AG04450 (cell line): Measurements from ENCODE around the gene ZNF366. TPM values are rescaled to one million over a fixed set of nuclear protein-coding genes. Genes with fewer than 3 reads are reported as not detected.
A peak's percentile ranks its signal among the peaks of the same experiment; 100 is the strongest.

ENCODE experiments used
- CTCF ChIA-PET: fragments of 300-600, 350-600 bp; formaldehyde crosslinking; extraction: SDS; loops from one replicate; lab custom pipeline; 2022; ENCODE audit warnings: antibody characterized with exemption, inconsistent platforms; lab: Charles Lee
- POLR2A ChIA-PET: fragments of 350-600 bp; formaldehyde crosslinking; extraction: SDS; loops from one replicate; lab custom pipeline; 2021; ENCODE audit warnings: antibody characterized with exemption, inconsistent platforms; lab: Yijun Ruan, JAX
- DNase-seq: peaks from one replicate; pipeline ENCODE4 v3.0.0-alpha.2; 2011; ENCODE audit warnings: low read depth, low spot score
- H3K27ac ChIP-seq: one replicate; pipeline ENCODE4 v1.5.1; 2012; ENCODE audit warnings: low read depth, low read length, control low read depth
- H3K27me3 ChIP-seq: one replicate; pipeline ENCODE4 v1.6.0; 2012; ENCODE audit warnings: low read length; ENCODE audit not compliant: control insufficient read depth, insufficient read depth
- H3K4me3 ChIP-seq: 2 replicates; pipeline ENCODE4 v1.5.1; 2011; ENCODE audit warnings: mild to moderate bottlenecking, low read depth, low read length, control low read depth
- H3K9me3 ChIP-seq: 2 replicates; pipeline ENCODE4 v1.5.1; 2012; ENCODE audit warnings: low read length; ENCODE audit not compliant: control insufficient read depth, insufficient read depth
- CTCF ChIP-seq: IDR thresholded peaks from 2 replicates; pipeline ENCODE4 v1.5.1; 2011; ENCODE audit warnings: low read depth, low read length, control low read depth, inconsistent platforms
- polyA plus RNA-seq: library from polyadenylated mRNA; depleted of rRNA; stranded (reverse); fragments of >200 nt; gene quantifications from 2 replicates; pipeline ENCODE4 v1.2.3, GENCODE V29; 2011

ZNF366 gene
- polyA plus RNA-seq, 1 experiment, result not detected

GRCh38 chr5:72456391-72457074 lies 50.7 kb downstream of the ZNF366 start:
- H3K27ac ChIP-seq, result no peak overlapping the region
- POLR2A ChIA-PET, result no interaction called here
- DNase-seq, result no peak
- H3K4me3 ChIP-seq, result no peak overlapping the region
- H3K9me3 ChIP-seq, result peaks cover 12% of the 10 kb centered on the region; the same call in 1 of the 2 replicates
- no peaks in the 10 kb centered on the region for H3K27me3 ChIP-seq
- CTCF ChIA-PET, result no interaction called here
- no peak for TF ChIP-seq CTCF

- Histone ChIP-seq H3K9me3 (peaks cover 7% of the 10 kb centered on the region; the same call in 1 of the 2 replicates), H3K27me3 (no peaks in the 10 kb centered on the region), H3K4me3 (no peak overlapping the region), H3K27ac (no peak overlapping the region)
- ChIA-PET POLR2A (no interaction called here), CTCF (no interaction called here)
- no peak for DNase-seq
- no peak for TF ChIP-seq CTCF
Observed at GRCh38 chr5:72455476-72455875, 51.7 kb downstream of the ZNF366 start.

GRCh38 chr5:72454996-72455395 lies 52.2 kb downstream of the ZNF366 start:
- TF ChIP-seq CTCF, result no peak
- Histone ChIP-seq H3K9me3 (peaks cover 3% of the 10 kb centered on the region; the same call in 1 of the 2 replicates), H3K27me3 (no peaks in the 10 kb centered on the region), H3K27ac (no peak overlapping the region), H3K4me3 (no peak overlapping the region)
- ChIA-PET CTCF (no interaction called here), POLR2A (no interaction called here)
- DNase-seq, result no peak

- Histone ChIP-seq H3K27me3 (no peaks in the 10 kb centered on the region), H3K9me3 (peaks cover 3% of the 10 kb centered on the region; the same call in 1 of the 2 replicates), H3K4me3 (no peak overlapping the region), H3K27ac (peak overlapping the region; percentile 91)
- ChIA-PET CTCF (no interaction called here), POLR2A (no interaction called here)
- TF ChIP-seq CTCF, result no peak
- no peak for DNase-seq
Observed at GRCh38 chr5:72453246-72453775, 53.9 kb downstream of the ZNF366 start.

- peak; percentile 39 for DNase-seq
- Histone ChIP-seq H3K4me3 (no peak overlapping the region), H3K27me3 (no peaks in the 10 kb centered on the region), H3K27ac (peak overlapping the region; percentile 91), H3K9me3 (peaks cover 3% of the 10 kb centered on the region; the same call in 1 of the 2 replicates)
- POLR2A ChIA-PET, result interaction anchor here (1.0 kb wide), 1 partner anchor 11 kb away, joined by 3 read pairs; no protein-coding TSS in a partner anchor
- CTCF ChIA-PET, result no interaction called here
- TF ChIP-seq CTCF, result no peak
Observed at GRCh38 chr5:72452515-72453245, 54.5 kb downstream of the ZNF366 start.
